ENCODE results near the gene TMSB15B.

DNA sequence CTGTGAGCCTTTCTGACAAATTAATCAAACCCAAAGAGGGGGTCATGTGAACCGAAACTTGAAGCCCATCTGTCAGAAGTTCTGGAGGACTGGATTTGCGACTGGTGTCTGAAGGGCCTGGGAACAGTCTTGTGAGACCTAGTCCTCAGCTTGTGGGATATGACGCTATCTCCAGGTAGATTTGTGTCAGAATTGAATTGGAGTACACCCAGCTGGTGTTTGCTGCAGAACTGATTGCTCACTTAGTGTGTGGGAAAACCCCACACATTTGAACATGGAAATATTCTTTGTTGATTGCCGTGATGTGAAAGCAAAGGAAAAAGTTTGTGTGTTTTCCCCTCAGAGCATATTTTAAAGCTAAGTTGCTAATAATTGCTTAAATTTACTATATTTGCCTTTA is 30.3 kb upstream of the TMSB15B start:
- TF ChIP-seq POLR2A (IDR thresholded peaks at IDR 0.05) (no peak), CTCF (IDR thresholded peaks at IDR 0.05) (no peak)

Data from thyroid gland (tissue), 4 donors.